GM11168 (cell line): ENCODE measurements around the gene C2orf66.

ENCODE experiments used
- in situ Hi-C: fragments of 300-500 bp; cut with MboI; formaldehyde crosslinking; loops from one replicate; pipeline ENCODE4 v1.12.0; 2022; ENCODE audit warnings: low sequenced_read_pairs; ENCODE audit not compliant: unreplicated experiment

C2orf66 gene

DNA sequence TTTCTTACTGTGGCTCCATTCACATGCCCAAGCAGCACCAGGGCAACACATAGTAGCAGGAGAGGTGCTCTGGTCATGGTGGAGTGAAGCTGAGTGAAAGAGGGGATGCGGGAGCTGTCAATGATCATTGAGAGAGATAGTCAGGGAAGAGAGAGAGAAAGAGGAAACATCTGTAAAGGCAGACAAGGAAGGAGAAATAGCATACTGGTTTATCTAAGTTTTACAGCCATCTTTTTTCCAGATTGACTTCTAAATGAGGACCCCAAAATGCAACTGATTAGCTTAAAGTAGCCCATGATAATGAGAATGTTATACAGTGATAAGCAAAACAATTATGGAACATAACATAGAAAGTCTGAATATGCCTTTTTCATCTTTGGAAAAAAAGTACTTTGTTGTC lies at the start of gene C2orf66:
Gene C2orf66 (minus strand): TSS at position 96 of the 400 bp plus-strand sequence. CDS start 19 bp downstream, at position 77.
- in situ Hi-C loops = no loop called here

DNA sequence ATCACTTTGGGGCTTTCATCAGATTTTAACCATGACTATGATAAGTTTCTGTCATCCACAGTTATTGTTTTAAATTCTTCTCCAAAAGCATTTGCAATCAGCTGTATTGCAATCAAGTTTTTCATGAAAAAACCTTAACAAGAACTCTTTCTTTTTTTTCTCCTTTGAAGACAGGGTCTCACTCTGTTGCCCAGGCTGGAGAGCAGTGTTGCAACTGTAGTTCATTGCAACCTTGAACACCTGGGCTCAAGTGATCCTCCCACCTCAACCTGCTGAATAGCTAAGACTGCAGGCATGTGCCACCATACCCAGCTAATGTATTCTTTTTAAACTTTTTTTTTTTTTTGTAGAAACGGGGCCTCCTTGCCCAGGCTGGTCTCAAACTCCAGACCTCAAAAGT lies 45.5 kb upstream of the C2orf66 start:
- in situ Hi-C loops = no loop called here

DNA sequence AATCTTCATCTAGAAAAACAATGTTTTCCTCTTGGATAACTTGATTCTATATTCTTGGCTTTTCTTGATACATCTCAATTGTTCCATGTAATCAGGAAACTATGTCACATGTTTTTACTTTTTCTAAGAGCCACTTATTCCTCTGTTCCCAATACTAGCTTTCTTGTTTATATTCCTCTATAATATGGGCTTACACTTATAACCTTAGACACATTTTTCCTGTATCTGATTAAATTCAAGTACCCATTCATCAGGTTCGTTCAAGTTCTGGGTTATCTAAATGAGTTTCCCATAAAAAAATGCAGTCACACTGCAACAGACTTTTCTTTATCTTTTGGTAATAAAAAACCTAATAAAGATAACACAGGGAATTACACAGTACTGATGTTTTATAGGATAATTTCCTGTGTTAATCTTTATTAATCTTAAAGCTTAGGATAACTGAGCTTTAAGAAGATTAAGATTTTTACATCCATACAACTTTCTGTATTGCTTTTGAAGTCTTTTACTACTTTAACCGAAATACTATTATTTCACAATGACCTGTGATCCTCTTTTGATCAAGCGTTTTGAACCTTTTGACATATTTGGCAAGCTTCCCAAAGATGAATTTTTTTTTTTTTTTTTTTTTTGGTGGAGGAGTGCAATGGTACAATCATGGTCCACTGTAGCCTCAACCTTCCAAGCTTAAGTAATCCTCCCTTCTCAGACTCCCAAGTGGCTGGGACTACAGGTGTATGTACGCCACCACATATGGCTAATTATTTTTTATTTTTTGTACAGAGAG lies 44.3 kb upstream of the C2orf66 start:
- in situ Hi-C loops = no loop called here

DNA sequence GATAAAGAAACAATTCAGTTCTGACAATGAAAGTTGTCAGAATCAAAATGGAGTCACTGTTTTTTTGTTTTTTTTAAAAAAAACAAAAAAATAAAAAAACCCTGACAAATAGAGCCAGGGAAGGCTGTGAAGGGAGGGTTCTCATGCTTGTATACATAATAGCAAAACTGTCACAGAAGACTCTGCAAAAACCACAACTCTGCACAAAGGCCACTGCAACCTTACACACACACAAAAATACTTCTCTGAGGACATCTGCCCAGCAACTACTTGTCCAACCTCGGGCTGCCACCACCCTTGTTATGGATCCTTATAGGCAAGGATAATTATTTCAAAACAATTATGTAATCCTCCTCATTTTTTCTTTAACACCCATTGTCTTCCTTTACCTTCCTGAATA lies 41.9 kb upstream of the C2orf66 start:
- in situ Hi-C loops = no loop called here

DNA sequence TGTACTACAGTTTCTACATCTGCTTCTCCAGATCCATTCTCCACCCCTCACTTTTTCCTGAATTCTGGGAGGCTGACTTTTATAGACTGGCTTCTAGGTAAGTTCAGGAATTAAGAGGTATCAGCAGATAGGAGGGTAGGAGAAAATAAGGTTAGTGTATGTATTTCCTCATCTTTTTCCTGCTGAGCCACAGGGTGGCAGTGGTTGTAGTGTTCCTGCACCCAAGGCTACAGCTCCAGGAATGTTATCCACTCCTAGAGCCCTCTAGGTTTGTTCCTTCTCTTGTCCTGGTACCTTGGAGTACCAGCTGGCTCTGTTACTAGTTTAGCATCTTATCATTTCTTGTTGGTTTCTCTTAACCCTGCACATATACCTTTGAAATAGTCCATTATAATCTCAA lies 40.7 kb upstream of the C2orf66 start:
- in situ Hi-C loops = no loop called here

DNA sequence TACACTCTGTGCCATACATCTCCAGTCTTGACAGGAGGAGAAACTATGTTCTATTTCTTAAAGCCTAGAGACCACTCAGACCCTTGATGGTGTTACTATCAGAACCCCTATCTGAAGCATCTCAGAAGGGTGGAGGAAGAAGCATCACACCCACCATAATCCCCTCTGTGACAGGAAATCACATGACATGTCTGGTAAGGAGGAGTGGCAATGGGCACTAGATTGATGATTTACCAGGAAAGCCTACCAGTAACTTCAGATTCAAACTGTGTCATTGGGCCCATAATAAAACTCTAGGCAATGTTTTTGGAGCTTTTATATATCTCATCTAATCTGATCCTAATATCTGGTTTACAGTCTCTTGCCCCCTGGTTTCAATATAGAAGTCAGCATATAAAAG lies 37.1 kb upstream of the C2orf66 start:
- in situ Hi-C loops = no loop called here

DNA sequence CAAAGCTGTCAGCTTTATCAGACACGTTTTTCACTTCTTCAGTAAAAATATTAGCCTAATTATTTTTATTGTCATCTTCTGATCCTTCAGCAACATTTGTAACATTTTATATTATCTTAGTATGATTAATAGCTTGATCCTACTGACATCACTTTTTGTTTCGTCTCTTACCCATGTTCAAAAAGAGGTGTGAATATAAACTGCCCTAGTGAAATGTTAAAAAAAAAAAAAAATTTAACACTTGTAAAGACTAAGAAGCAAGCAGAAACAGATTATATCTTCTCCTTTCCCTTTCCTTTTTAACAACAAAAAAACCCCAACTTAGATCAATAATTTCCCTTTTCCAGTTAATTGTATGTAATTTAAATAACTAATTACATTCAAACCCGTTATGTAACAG lies 36.2 kb upstream of the C2orf66 start:
- in situ Hi-C loops = no loop called here

DNA sequence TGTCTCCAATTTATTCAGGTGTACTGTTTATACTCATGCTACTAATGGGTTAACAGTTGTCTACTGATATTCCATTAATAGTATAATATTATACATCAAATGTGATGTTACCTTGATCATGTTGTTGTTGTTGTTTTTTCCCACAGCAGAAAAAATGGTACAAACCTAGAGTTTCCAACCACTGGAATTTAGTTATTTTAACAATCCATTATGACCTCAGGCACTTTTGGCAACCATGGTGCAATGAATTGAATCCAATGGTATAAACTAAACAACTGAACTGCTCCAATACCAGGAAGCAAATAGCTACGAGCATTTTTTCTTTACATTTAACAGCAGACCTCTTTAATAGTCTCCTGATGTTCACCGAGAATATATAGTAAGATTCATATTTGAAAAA lies 31.0 kb upstream of the C2orf66 start:
- in situ Hi-C loops = no loop called here

DNA sequence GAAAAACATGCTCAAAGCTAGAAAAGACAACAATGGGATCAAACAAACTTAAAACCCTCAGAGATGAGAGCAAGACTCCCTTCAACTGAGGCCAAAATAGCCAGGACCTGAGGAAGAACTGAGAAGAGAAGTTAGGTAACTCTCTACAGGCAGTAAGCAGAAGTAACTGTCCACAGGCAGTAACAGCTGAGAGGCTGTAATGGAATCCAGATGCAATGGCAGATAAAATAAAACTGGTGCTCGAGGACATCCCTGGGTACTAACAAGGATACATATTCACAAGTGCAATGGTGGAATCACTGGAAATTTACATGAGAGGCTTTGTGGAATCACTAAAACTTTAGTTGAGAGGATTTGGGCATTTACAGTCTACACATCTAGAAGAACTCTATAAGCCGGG lies 30.4 kb upstream of the C2orf66 start:
- in situ Hi-C loops = no loop called here

DNA sequence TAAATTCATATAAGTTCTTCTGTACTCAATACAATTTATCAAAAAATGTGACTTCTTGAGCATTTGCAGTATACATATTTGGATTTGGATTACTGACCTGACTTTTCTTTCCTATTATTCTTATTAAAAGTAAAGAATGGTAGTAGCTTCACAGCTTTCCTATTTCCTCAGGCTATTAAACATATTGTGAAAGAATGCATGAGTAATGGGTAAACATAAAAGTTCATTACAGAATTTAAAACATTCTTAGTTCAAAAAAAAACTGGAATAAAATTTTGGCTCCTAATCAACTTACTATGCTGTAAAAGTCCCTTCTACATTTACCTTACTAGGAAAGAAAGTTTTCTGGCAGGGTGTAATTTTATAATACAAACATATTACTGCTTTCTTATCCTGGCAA lies 27.3 kb upstream of the C2orf66 start:
- in situ Hi-C loops = no loop called here

DNA sequence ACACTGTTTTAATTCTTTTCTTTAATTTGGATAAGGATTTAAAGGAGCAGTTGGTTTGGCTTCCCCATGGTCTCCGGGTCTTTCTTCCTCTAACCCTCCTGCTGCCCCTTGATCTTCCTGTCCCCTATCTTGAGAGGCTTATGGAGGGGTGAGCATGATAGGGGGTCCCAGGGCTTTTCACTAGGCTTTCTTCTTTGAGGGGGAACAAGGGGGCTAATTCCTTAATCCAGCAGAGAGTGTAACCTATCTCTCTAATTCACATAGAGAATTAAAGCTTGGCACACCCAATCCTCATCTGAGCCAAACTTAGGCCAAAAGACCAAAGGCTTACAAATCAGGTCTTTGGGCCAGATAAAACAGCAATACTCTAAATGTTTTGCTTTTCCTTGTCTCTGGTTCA lies 21.5 kb upstream of the C2orf66 start:
- in situ Hi-C loops = no loop called here

DNA sequence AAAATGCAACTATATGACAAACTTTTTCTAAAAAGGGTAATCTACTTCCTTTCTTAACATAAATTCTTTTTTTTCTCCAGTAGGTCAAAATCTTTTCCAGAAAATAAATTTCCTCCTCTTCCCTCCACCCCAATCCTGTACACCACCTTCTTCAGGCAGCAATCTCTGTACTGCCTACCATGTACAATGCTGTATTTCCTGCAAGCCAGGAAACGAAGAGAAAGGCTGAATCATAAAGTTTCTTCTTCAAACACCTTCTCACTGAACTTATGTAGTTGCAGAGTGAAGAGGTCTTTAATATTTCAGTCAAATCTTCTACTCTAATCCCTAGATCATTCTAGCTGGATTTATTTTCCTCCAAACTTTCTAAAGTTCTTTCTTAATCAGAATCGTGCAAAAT lies 18.2 kb upstream of the C2orf66 start:
- in situ Hi-C loops = no loop called here

DNA sequence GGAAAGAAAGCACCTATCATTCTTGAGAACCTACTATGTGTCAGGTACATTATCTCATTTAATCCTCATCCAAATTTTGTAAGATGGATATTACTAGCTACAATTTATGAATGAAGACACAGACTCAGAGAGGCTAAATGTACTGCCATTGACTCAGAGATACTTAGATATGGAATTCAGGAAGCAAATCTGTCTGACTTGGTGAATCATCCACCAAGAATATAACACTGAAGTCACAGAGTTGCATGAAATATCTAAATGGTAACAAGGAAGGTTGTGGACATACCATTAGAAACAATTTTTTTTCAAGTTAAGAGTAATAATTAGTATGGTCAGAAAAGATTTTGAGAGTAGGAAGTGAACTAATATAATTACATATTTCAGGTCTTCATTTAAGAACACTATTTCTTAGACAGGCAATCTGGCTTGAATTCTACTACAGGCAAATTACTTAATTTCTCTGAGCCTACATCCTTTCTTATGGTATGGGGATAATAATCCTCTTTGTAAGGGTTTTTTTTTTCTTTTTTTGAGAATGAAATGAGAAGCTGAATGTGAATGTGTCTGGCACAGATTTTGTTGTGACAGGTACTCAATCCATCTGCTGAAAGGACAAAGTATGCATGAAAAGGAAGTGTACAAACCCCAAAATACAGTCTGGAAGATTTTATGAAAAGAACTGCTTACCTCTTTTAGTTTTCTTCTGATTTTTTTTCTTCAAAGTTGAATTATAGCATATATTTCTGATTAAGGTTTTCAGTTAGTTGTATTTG lies 14.8 kb upstream of the C2orf66 start:
- in situ Hi-C loops = no loop called here

DNA sequence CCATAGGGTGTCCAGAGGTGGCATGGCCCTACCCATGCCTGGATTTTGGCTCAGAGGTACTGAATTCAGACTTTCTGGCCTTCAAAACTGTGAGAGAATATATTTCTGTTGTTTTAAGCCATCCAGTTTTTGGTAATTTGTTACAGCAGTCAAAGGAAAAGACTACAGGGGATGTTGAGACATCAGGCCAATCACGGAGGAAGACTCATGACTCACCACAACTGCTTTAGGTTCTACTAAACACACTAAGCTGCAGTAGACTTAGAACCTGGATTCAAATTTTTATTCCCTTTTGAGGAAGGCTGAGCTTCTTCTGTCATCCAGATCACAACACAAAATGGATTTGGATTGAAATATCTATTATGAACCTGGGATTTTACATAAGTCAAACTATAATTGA lies 12.0 kb upstream of the C2orf66 start:
- in situ Hi-C loops = no loop called here

DNA sequence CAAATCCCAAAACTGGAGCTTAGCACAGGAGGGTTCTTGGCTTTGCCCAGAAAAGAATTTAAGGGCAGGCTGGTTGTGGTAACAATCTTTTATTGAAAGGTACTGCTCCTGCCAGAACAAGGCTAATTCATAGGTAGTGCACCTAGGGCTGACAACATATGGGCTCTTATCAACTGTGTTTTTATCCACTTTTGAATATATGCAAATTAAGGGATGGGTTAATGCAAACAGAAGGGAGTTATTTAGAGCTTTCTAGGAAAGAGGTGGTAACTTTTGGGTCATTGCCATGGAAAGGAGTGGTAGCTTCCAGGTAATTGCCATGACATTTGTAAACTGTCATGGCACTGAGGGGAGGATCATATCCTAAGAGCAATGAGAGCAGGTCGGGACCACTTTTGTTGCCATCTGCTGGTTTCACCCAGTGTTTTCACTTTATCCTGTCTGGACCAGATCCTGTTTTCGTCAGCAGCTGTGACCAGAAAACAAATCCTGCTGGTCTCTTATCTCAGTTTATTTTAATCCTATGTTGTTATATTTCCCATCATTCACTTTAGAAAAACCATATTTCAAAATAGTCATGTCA lies 981 bp downstream of the C2orf66 start:
- in situ Hi-C loops = no loop called here

DNA sequence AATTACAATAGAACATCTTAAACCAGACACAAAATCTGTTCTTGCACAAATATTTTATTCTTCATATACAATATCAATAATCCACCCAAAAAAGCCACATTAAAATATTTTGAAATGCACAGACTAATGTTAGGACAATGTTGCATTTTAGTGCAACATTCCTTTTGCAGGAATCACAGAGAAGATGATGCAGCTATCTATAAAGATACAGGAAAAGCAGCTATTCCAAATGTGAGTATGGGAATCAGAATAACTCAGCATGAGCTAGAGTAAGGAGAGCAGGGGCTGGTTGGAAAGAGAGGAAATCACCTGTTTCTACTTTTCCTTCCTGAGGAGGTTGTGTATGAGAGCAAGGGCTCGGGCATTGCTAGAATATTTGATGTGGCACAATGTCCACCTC lies 4.8 kb downstream of the C2orf66 start:
- in situ Hi-C loops = no loop called here

DNA sequence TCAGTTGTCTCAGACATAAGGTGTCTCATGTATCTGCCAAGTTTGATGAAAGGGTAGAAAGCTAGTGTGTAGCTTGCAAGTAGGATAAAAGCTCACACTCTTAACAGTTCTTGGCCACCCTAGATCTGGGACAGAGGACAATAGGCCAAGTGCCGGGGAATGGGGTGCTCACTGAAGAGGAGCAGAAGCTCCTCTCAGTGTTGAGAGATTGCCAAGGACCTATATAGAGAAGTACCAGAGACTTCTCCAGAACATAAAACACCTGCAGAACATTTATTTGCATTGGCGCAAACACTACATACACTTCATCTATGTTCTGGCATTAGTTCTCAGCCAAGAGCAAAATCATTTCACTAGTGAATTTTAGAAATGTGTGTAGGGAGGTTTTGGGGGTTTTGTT lies 6.8 kb downstream of the C2orf66 start:
- in situ Hi-C loops = no loop called here

DNA sequence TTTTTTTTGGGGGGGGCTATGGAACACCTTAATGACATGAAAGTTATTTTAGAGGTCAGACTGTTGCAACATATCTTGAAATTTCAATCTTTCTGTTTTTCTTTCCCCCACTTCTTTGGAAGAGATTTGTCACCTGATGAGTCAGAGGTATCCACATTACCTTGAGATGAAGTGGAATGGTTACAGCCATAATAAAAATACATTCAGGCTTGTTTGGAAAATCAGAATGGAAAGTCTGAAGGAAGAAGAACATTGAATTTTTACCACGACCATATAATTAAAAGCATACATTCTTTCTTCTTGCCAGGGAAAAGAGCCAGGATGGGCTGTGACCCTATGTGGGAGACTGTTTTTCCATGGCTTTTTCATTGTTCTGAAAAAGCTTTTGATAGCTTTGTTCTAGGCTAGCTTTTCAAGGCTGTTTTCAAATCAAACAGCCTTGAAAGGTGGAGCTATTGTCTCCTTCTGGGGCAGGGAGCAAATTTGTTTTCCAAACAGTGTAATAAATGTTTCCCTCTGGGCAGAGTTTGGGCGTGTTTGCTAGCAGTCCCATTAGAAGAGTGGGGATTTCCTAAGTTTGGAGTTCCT lies 7.4 kb downstream of the C2orf66 start:
- in situ Hi-C loops = no loop called here

DNA sequence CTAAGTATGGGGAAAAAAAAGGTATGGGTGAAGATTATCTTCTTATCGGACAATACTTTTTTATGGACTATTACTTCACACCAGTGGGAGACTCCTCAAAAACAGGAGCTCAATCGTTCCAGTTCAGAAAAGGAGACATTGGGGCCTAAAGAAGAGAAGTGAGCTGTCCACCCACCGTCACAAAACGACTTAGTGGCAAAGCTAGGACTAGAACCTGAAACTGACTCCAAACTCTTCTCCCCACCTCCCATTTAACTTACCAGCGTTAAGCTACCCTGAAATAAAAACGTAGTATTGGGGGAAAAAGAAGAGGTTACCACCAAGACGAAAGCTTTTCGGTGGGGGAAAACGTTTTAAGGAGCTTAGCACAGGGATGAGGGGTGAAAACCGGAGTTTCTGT lies 10.2 kb downstream of the C2orf66 start:
- in situ Hi-C loops = no loop called here

DNA sequence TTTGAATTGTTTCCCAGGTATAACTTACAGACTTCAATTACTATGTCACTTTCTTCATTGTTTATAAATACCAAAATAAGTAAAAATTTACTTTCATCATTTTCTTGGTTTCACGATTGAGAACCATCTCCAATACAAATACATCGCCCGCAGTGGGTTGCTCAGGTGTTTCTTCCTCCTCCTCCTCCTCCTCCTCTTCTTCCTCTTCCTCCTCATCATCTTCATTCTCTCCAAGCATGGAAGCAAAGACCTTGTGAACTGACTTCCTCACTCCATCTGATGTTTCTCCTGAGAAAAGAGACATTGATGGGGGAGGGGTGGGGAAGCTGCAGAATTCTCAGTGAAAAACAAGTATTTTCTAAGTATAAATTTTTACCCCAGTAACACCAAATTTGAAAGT lies 16.3 kb downstream of the C2orf66 start:
- in situ Hi-C loops = no loop called here

DNA sequence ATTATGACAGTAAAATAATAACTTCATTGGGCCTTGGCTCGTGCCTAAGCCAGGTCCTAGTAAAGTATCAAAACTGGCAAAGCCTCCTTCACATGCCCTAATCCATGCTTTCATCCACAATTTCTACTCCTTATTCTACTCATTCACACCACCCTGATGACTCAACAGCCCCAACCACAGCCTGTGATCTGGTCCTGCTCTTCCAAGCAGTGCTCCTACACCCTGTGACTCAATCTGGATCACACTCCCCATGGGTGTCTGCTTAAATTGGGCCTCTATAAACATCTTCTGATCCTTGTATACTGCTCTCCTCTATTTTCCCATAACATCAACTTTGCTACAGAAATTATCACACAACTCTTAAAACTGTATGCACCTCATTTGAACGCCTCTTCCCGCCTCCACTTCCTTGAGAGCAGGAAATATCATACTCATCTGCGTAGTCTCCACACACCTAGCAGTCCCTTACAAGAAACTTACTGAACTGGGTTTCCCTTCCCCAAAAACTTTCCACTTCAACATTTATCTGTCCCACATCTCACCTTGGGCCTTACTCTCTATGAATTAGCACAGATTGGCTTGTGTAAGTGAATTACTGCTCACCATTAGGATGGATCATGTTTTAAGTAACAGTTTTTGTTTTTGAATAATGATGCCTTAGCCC lies 25.6 kb downstream of the C2orf66 start:
- in situ Hi-C loops = no loop called here
